Activated T-cell treated with anti-CD3 and anti-CD28 coated beads, Interleukin-2, amount 50 U/mL, for 4 hours (primary cell): ENCODE data around the gene MPP2. TPM values are rescaled to one million over a fixed set of nuclear protein-coding genes. Genes with fewer than 3 reads are reported as not detected.

Experiments
- ATAC-seq, 2 donors: fragments of 200-7000 bp; cut with Tn5 transposase; one replicate each; pipeline ENCODE4 v1.10.0; 2021
- DNase-seq: peaks from one replicate; pipeline ENCODE4 v3.0.0-alpha.2; 2020
- H3K27me3 Mint-ChIP-seq: one replicate; pipeline ENCODE4 v1.8.0; 2021; ENCODE audit warnings: low read depth, mixed read lengths
- H3K36me3 Mint-ChIP-seq: one replicate; pipeline ENCODE4 v1.8.0; 2022; ENCODE audit warnings: mixed read lengths; ENCODE audit not compliant: insufficient read depth
- H3K4me1 Mint-ChIP-seq: one replicate; pipeline ENCODE4 v1.8.0; 2021; ENCODE audit warnings: low read depth, mixed read lengths
- H3K4me3 Mint-ChIP-seq: one replicate; pipeline ENCODE4 v1.8.0; 2021; ENCODE audit warnings: mild to moderate bottlenecking, moderate library complexity, mixed read lengths
- H3K9me3 Mint-ChIP-seq: one replicate; pipeline ENCODE4 v1.8.0; 2021; ENCODE audit warnings: mixed read lengths
- total RNA-seq, 3 donors: library from RNA; stranded (reverse); gene quantifications; one replicate each; pipeline ENCODE4 v1.2.1, GENCODE V29; 2021

MPP2 gene
- total RNA-seq, 3 donors from 2014 or later, result 0.21 to 0.91 (median 0.54) TPM

DNA sequence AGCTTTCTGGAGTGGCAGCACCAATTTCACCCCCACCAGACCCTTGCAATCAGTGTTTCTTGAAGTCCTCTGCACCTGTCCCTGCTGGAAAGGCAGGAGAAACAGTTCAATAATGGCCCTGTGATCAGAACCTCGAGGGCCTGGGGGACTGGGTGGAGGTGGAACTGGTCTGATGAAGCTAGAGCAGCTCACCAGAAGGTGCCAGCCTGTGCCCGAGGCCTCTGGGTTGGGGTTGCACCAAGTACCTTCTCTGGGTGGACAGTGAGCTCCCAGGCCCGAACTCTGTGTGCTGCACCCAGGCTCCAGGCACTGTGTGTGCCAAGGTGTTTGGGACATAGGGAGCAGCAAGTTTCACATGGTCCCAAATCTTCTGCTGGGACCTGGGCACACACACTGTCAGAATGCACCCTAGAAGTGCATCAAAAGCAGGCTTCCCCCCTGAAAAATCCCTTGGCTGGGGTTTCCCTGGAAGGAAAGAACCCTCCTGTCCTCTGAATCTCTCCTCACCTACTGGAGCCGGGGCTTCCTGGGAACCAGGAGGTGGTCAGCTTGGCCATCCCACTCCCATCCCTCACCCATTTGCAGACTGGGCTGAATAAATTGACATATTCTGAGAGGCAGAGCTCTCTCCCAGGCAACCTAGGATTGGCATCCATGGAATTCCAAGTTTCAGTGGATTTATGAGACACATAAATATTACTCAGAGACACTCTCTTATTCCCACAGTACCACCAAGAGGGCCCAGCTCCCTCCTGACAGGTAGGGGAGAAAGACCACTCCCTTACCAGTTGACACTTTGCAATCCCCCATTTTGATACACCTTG, 43.0 kb downstream of the MPP2 start:
- no peak overlapping the region for H3K4me3 Mint-ChIP-seq
- no peaks in the 10 kb centered on the region for H3K36me3 Mint-ChIP-seq
- ATAC-seq (no peak), DNase-seq (no peak)
- H3K9me3 Mint-ChIP-seq, result no peaks in the 10 kb centered on the region
- H3K4me1 Mint-ChIP-seq, result no peaks in the 10 kb centered on the region
- H3K27me3 Mint-ChIP-seq, result peaks cover 13% of the 10 kb centered on the region

DNA sequence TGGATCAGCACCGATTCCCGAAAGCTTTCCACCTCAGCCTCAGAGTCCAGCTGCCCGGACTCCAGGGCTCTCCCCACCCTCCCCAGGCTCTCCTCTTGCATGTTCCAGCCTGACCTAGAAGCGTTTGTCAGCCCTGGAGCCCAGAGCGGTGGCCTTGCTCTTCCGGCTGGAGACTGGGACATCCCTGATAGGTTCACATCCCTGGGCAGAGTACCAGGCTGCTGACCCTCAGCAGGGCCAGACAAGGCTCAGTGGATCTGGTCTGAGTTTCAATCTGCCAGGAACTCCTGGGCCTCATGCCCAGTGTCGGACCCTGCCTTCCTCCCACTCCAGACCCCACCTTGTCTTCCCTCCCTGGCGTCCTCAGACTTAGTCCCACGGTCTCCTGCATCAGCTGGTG, 45.4 kb downstream of the MPP2 start:
- DNase-seq, result no peak
- Mint-ChIP-seq H3K36me3 (no peaks in the 10 kb centered on the region), H3K4me3 (no peak overlapping the region), H3K9me3 (no peaks in the 10 kb centered on the region), H3K27me3 (peaks cover 16% of the 10 kb centered on the region), H3K4me1 (no peaks in the 10 kb centered on the region)
- ATAC-seq, result no peak

DNA sequence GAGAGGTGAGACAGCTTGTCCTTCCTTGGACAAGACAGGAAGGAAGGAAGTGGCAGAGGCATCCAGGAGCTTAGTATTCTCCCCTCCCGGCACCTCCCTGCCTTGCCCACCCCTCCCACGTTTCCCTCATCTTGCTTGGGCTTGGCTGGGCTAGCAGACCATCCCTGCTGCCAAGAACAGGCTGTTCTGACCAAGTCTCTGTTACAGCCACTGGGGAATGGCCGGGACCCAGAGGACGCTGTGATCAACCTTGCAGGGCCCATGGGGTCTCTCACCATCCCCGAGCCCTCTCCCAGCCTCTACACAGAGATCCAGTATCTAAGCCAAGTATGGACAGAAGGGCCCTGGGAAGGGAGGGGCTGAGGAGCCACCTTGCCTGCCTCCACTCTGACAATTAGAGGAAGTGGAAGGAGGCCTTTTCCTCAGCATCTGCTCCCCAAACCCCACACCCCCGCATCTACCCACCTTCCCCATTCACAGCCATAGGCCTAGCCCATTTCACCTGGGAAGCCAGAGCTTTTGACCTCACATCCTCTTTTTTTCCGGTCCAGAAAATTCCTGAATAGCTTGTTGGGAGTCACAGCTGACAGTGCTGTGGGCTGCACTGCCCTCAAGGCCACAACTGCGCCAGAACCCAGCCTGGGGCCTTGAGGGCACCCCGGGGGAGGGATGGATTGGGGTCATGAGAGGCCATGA, 46.3 kb downstream of the MPP2 start:
- H3K36me3 Mint-ChIP-seq, result no peaks in the 10 kb centered on the region
- peaks cover 18% of the 10 kb centered on the region for H3K27me3 Mint-ChIP-seq

DNA sequence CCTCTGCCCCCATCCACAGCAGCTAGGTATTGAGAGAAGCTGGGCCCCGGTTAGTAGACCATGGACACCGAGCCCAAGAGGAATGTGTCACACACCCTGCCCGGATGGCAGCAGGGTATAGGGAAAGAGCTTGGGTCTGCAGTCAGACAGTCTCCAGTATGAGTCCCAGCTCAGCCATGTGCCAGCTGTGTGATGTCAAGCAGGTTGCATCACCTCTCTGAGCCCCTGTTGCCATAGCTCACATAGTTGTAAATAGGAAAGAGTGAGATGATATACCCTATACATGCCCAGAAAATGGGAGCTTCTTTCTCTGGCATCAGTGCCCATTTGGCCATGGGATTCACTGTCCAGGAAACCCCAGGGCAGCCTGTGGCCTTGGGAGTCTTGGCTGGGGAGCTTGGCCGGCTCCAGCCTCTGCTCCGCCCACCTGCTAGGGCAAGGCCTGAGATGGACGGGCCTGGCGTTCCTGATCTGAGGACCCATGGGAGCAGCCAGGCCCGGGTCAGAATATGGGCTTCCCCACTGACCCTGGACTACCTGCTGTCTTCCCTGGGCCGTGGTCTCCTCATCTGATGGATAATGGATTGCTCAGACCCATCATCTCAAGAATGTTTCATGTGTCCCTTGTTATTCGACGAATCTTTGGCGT, 47.1 kb downstream of the MPP2 start:
- Mint-ChIP-seq H3K36me3 (no peaks in the 10 kb centered on the region), H3K9me3 (no peaks in the 10 kb centered on the region), H3K4me1 (no peaks in the 10 kb centered on the region), H3K4me3 (no peak overlapping the region), H3K27me3 (peaks cover 18% of the 10 kb centered on the region)
- ATAC-seq (no peak), DNase-seq (no peak)

More for the DNA sequence above, 46.3 kb downstream of the MPP2 start:
- no peaks in the 10 kb centered on the region for H3K4me1 Mint-ChIP-seq
- H3K9me3 Mint-ChIP-seq, result no peaks in the 10 kb centered on the region
- ATAC-seq (no peak), DNase-seq (no peak)
- H3K4me3 Mint-ChIP-seq, result no peak overlapping the region

DNA sequence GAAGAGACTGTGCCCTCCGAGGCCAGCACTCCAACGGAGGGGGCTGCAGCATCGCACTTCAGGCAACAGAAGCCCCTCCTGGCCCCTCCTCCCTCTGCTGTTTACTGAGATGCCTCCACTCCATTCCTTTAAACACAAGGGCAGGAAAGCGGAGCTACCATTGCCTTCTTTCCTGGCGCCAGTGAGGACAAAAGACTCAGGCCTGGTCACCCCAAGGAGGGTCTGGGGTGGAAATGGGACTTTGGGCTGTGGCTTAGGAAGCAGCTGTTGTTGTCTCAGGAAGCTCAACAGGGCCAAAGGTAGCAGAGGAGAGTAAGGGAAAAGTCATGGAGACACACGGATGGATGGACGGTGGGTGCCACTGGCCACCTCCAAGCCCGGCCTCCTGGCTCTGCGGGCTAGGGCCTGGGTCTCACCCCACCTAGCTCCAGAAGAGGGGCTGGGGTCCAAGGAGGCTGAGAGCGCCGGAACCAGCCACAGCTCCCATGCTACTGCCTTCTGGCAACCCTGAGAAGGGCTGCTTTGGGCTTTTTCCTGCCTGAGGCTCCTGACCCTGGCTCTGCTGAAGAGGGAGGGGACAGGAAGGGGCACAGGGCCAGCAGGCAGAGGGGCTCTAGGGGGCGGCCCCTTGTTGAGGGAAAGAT, 49.3 kb downstream of the MPP2 start:
- no peak for ATAC-seq
- no peaks in the 10 kb centered on the region for H3K9me3 Mint-ChIP-seq
- DNase-seq, result no peak
- H3K4me3 Mint-ChIP-seq, result no peak overlapping the region
- peaks cover 22% of the 10 kb centered on the region for H3K27me3 Mint-ChIP-seq
- H3K36me3 Mint-ChIP-seq, result no peaks in the 10 kb centered on the region
- H3K4me1 Mint-ChIP-seq, result no peaks in the 10 kb centered on the region

DNA sequence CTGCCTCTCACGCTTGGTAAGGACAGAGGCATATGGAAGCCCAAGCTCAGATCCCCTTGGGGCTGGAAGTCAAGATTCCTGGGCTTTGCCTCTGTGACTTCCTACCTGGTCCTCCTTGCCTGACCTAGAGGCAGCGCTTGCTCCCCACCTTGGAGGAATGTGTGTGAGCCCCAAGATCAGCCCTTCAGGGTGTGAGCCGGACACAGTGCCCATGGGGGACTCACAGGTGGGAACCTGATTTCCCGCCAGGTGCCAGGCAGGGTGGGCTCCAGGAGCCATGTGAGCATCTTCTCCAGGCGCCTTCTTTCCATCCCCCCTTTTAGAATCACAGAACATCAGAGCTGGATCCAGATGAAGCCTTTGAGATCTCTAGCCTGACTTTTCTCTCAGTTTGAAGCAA, 50.2 kb downstream of the MPP2 start:
- no peaks in the 10 kb centered on the region for H3K36me3 Mint-ChIP-seq
- no peaks in the 10 kb centered on the region for H3K4me1 Mint-ChIP-seq
- DNase-seq (no peak), ATAC-seq (no peak)
- H3K27me3 Mint-ChIP-seq, result peaks cover 21% of the 10 kb centered on the region
- no peak overlapping the region for H3K4me3 Mint-ChIP-seq
- H3K9me3 Mint-ChIP-seq, result no peaks in the 10 kb centered on the region

DNA sequence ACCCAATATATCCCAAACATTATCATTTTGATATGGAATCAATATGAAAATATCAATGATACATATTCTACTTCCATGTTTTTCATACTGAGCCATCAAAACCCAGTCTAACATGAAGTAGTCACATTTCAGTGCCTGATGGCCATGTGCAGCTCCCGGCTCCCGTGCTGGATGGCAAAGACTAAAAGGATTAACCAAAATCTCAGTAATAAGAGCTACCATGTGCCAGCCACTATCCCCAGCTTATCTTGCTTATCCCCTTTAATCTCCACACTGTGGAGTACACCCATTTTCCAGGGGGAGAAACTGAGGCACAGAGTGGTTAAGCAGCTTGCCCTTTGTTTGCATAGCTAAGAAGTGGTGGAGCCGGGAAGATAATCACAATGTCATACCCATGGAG, 51.2 kb downstream of the MPP2 start:
- Mint-ChIP-seq H3K27me3 (peaks cover 23% of the 10 kb centered on the region), H3K4me1 (no peaks in the 10 kb centered on the region), H3K36me3 (no peaks in the 10 kb centered on the region), H3K4me3 (no peak overlapping the region), H3K9me3 (no peaks in the 10 kb centered on the region)
- DNase-seq (no peak), ATAC-seq (no peak)

DNA sequence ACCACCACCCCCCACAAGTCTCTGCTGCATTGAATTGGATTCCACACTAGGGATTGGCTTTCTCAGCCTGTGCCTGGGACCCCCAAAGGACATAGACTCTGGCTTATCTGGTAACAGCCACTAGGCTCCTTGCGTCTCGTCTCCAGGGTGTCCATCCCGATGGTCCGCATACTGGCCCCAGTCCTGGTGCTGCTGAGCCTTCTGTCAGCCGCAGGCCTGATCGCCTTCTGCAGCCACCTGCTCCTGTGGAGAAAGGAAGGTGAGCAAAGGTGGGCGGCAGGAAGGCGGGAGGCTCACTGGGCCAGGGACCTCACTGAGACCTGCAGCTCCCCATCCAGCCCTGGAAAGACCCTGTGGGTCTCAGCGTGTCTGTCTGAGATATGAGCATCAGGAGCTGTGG, 52.3 kb downstream of the MPP2 start:
- Mint-ChIP-seq H3K27me3 (peaks cover 23% of the 10 kb centered on the region), H3K4me3 (no peak overlapping the region), H3K9me3 (no peaks in the 10 kb centered on the region), H3K36me3 (no peaks in the 10 kb centered on the region), H3K4me1 (no peaks in the 10 kb centered on the region)
- DNase-seq (no peak), ATAC-seq (no peak)

DNA sequence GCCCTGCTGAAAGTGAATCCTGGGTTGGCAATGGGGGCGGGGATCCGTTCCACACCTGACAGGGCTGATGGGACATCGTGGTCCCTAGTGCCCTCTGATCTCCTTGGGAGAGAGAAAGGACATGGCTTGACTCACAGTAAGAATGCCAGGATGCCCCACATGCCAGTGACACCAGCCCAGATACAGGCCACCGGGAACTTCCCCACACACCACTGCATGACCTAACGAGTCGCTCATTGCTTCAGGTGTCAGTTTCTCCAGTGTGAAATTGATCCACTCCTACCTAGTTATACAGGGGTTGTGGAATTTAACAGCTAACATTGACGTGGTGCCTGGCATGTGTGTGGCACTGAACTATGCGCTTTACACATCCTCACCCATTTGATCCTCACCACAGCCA, 52.8 kb downstream of the MPP2 start:
- Mint-ChIP-seq H3K9me3 (no peaks in the 10 kb centered on the region), H3K4me1 (no peaks in the 10 kb centered on the region), H3K36me3 (no peaks in the 10 kb centered on the region), H3K4me3 (no peak overlapping the region), H3K27me3 (peaks cover 28% of the 10 kb centered on the region)
- DNase-seq, result no peak
- ATAC-seq, result no peak

DNA sequence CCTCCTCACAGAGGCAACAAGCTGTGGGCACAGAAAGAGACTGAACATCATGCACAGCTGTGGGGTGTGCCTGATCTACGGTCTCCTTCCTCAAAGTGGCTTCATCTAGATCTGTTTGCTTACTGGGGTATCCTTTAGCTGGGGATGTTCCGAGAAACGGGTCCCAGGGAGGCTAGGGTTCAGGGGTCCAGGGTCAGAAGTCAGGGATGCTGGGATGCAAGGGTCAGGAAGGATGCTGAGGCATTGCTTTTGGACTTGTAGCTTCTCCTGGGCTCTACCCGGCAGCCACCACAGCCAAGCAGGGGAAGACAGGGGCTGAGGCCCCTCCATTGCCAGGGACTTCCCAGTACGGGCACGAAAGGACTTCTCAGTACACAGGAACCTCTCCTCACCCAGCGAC, 53.8 kb downstream of the MPP2 start:
- no peaks in the 10 kb centered on the region for H3K9me3 Mint-ChIP-seq
- no peak overlapping the region for H3K4me3 Mint-ChIP-seq

DNA sequence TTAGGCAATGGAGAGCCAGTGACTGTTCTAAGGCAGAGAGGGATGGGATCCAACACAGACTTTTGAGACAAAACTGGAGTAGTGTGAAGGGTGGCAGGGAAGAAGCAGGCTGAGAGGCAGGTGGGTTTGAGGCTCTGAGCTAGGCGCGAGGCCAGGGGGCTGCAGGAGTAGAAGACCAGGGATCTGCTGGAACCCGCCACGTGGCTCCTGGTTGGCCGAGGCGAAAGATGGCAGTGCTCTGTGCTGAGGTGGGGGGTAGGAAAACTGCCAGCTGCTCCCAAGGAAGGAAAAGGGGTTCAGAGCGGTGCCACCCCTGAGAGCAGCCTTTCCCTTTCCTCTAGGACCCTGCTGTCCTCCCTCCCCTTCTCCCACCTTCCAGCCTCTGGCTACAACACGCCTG, 54.8 kb downstream of the MPP2 start:
- no peak for ATAC-seq
- no peak for DNase-seq
- H3K9me3 Mint-ChIP-seq, result no peaks in the 10 kb centered on the region
- H3K27me3 Mint-ChIP-seq, result peaks cover 37% of the 10 kb centered on the region
- no peaks in the 10 kb centered on the region for H3K4me1 Mint-ChIP-seq
- no peak overlapping the region for H3K4me3 Mint-ChIP-seq
- no peaks in the 10 kb centered on the region for H3K36me3 Mint-ChIP-seq

More for the DNA sequence above, 53.8 kb downstream of the MPP2 start:
- ATAC-seq (no peak), DNase-seq (no peak)
- no peaks in the 10 kb centered on the region for H3K4me1 Mint-ChIP-seq
- H3K36me3 Mint-ChIP-seq, result no peaks in the 10 kb centered on the region
- H3K27me3 Mint-ChIP-seq, result peaks cover 35% of the 10 kb centered on the region

DNA sequence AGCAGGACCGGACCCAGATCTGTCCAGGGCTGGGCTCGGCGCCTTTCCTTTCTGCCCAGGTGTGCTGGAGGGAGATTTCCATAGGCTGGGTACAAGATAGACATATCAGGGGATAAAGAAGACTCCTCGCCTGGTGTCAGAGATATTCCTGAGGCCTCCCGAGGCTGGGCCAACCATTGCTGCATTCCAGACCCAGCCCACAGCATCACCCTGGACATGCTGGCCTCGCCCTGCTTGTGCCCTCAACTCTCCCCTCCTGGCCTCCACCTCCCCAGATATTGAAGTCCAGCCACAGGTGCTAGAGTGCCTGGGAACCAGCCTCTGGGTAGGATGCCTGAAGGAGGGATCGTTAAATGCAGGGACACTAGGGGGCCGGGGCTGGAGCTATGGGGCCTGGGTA, 58.2 kb downstream of the MPP2 start:
- no peaks in the 10 kb centered on the region for H3K9me3 Mint-ChIP-seq
- ATAC-seq (no peak), DNase-seq (no peak)
- H3K4me3 Mint-ChIP-seq, result no peak overlapping the region
- H3K36me3 Mint-ChIP-seq, result no peaks in the 10 kb centered on the region
- no peaks in the 10 kb centered on the region for H3K4me1 Mint-ChIP-seq
- H3K27me3 Mint-ChIP-seq, result peaks cover 39% of the 10 kb centered on the region

DNA sequence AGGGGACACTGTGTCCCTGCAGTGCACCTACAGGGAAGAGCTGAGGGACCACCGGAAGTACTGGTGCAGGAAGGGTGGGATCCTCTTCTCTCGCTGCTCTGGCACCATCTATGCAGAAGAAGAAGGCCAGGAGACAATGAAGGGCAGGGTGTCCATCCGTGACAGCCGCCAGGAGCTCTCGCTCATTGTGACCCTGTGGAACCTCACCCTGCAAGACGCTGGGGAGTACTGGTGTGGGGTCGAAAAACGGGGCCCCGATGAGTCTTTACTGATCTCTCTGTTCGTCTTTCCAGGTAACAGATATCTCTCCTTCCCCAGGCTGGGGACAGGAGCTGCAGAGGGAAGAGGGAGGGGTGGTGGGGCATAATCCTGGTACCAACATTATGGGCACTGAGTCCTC, 58.7 kb downstream of the MPP2 start:
- Mint-ChIP-seq H3K4me3 (no peak overlapping the region), H3K9me3 (no peaks in the 10 kb centered on the region), H3K4me1 (no peaks in the 10 kb centered on the region), H3K27me3 (peaks cover 37% of the 10 kb centered on the region), H3K36me3 (no peaks in the 10 kb centered on the region)
- DNase-seq, result no peak
- ATAC-seq, result no peak

DNA sequence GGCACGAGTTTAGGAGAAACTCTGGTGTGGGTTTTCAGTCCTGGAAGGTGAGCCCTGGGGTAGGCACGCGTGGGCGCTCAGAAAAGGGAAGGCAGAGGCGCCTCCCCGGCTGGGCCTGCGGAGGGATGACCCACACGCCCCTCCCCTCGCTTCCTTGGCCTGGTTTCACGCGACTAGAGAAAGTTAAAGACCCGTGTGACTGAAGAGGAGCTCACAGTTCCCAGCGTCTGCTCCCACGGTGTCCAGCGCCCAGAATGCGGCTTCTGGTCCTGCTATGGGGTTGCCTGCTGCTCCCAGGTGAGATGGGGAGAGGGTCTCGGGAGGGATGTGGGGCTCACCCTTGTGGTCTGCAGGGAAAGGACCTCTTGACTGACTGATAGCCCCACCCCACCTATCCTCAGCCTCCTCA, 60.4 kb downstream of the MPP2 start, which contains the start of gene CD300LG:
Gene CD300LG (plus strand): TSS at position 214 of the 409 bp plus-strand sequence. CDS start 41 bp downstream, at position 255.
- H3K27me3 Mint-ChIP-seq, result peaks cover 38% of the 10 kb centered on the region
- H3K9me3 Mint-ChIP-seq, result no peaks in the 10 kb centered on the region
- no peaks in the 10 kb centered on the region for H3K36me3 Mint-ChIP-seq
- no peak within 1 kb of the TSS for H3K4me3 Mint-ChIP-seq
- no peaks in the 10 kb centered on the region for H3K4me1 Mint-ChIP-seq
- DNase-seq (no peak), ATAC-seq (no peak)
